ENCODE data around the gene FLNA. TPM values are rescaled to one million over a fixed set of nuclear protein-coding genes. Genes with fewer than 3 reads are reported as not detected.

FLNA gene
- total RNA-seq, 1 donor from 2014 or later, result 2,809 TPM

GRCh38 chrX:154358011-154358410 lies 16.4 kb downstream of the FLNA start:
- H3K36me3 ChIP-seq (ENCODE audit: insufficient read depth, low read length), result peaks cover 21% of the 10 kb centered on the region
- no peaks in the 10 kb centered on the region for H3K27me3 ChIP-seq (ENCODE audit: insufficient read depth, low read length)
- H3K4me3 ChIP-seq (ENCODE audit: insufficient read depth, low read depth, low read length), result no peak overlapping the region
- no peak overlapping the region for H2AFZ ChIP-seq (ENCODE audit: low read depth, low read length)
- H3K4me1 Mint-ChIP-seq (ENCODE audit: low read depth, unreplicated experiment), result peaks cover 9% of the 10 kb centered on the region
- no peaks in the 10 kb centered on the region for H3K9me3 ChIP-seq (ENCODE audit: insufficient read depth, low read depth, low read length)
- no peak for TF ChIP-seq EZH2 (IDR thresholded peaks at IDR 0.05; ENCODE audit: insufficient read depth, low read length)
- TF ChIP-seq, protein P1, sequence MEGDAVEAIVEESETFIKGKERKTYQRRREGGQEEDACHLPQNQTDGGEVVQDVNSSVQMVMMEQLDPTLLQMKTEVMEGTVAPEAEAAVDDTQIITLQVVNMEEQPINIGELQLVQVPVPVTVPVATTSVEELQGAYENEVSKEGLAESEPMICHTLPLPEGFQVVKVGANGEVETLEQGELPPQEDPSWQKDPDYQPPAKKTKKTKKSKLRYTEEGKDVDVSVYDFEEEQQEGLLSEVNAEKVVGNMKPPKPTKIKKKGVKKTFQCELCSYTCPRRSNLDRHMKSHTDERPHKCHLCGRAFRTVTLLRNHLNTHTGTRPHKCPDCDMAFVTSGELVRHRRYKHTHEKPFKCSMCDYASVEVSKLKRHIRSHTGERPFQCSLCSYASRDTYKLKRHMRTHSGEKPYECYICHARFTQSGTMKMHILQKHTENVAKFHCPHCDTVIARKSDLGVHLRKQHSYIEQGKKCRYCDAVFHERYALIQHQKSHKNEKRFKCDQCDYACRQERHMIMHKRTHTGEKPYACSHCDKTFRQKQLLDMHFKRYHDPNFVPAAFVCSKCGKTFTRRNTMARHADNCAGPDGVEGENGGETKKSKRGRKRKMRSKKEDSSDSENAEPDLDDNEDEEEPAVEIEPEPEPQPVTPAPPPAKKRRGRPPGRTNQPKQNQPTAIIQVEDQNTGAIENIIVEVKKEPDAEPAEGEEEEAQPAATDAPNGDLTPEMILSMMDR (IDR thresholded peaks at IDR 0.05; ENCODE audit: insufficient read depth, low read depth, low read length), result no peak
- H3K4me3 Mint-ChIP-seq (ENCODE audit: unreplicated experiment), result peak overlapping the region; percentile 40
- H3K4me2 ChIP-seq (ENCODE audit: low read length), result no peak overlapping the region
- no peak for DNase-seq (ENCODE audit: low read depth)
- peaks cover 4% of the 10 kb centered on the region for H3K36me3 Mint-ChIP-seq (ENCODE audit: low read depth, unreplicated experiment)
- no peak overlapping the region for H3K27ac Mint-ChIP-seq (ENCODE audit: unreplicated experiment)
- no peak overlapping the region for H3K9ac ChIP-seq (ENCODE audit: low read length)
- peaks cover 78% of the 10 kb centered on the region for H3K79me2 ChIP-seq (ENCODE audit: insufficient read depth, low read length)
- no peaks in the 10 kb centered on the region for H3K27me3 Mint-ChIP-seq (ENCODE audit: low read depth, unreplicated experiment)
- peaks cover 98% of the 10 kb centered on the region for H4K20me1 ChIP-seq (ENCODE audit: insufficient read depth, low read length)
- H3K4me1 ChIP-seq (ENCODE audit: insufficient read depth, low read length), result peaks cover 5% of the 10 kb centered on the region
- H3K27ac ChIP-seq (ENCODE audit: low read depth, low read length), result no peak overlapping the region
- H3K9me3 Mint-ChIP-seq (ENCODE audit: unreplicated experiment), result no peaks in the 10 kb centered on the region
- FAIRE-seq, result no peak

DNA sequence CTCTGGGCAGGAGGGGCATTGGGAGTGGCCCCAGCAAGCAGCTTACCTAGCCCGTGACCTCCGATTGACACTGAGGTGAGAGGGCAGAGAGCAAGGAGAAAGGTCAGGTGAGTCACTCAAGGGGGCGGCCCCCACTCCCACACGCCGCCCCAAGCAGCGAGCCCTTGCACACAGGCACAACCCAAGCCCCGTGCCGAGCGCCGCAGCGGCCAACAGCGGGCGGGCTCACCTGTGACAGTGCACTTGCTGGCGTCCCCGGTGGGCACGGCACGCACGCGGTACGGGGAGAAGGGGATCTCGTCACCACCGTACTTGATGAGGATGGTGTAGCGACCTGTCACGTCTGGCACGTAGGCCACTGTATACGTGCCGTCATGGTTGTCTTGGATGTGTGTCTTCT lies 17.2 kb downstream of the FLNA start:
- H3K36me3 Mint-ChIP-seq (ENCODE audit: low read depth, unreplicated experiment), result peaks cover 4% of the 10 kb centered on the region
- no peak overlapping the region for H3K4me3 ChIP-seq (ENCODE audit: insufficient read depth, low read depth, low read length)
- H3K9ac ChIP-seq (ENCODE audit: low read length), result no peak overlapping the region
- H3K4me1 ChIP-seq (ENCODE audit: insufficient read depth, low read length), result peaks cover 5% of the 10 kb centered on the region
- H3K9me3 ChIP-seq (ENCODE audit: insufficient read depth, low read depth, low read length), result no peaks in the 10 kb centered on the region
- H3K36me3 ChIP-seq (ENCODE audit: insufficient read depth, low read length), result peaks cover 22% of the 10 kb centered on the region
- H3K27ac Mint-ChIP-seq (ENCODE audit: unreplicated experiment), result no peak overlapping the region
- H3K27ac ChIP-seq (ENCODE audit: low read depth, low read length), result no peak overlapping the region
- H3K79me2 ChIP-seq (ENCODE audit: insufficient read depth, low read length), result peaks cover 73% of the 10 kb centered on the region
- H3K27me3 ChIP-seq (ENCODE audit: insufficient read depth, low read length), result no peaks in the 10 kb centered on the region
- no peaks in the 10 kb centered on the region for H3K27me3 Mint-ChIP-seq (ENCODE audit: low read depth, unreplicated experiment)
- H3K4me3 Mint-ChIP-seq (ENCODE audit: unreplicated experiment), result no peak overlapping the region
- no peak overlapping the region for H2AFZ ChIP-seq (ENCODE audit: low read depth, low read length)
- peaks cover 7% of the 10 kb centered on the region for H3K4me1 Mint-ChIP-seq (ENCODE audit: low read depth, unreplicated experiment)
- H4K20me1 ChIP-seq (ENCODE audit: insufficient read depth, low read length), result peaks cover 98% of the 10 kb centered on the region
- TF ChIP-seq EZH2 (IDR thresholded peaks at IDR 0.05; ENCODE audit: insufficient read depth, low read length), result no peak
- TF ChIP-seq, protein P1 (IDR thresholded peaks at IDR 0.05; ENCODE audit: insufficient read depth, low read depth, low read length), result no peak
- DNase-seq (ENCODE audit: low read depth), result no peak
- H3K4me2 ChIP-seq (ENCODE audit: low read length), result no peak overlapping the region
- H3K9me3 Mint-ChIP-seq (ENCODE audit: unreplicated experiment), result no peaks in the 10 kb centered on the region
- FAIRE-seq, result peak; percentile 54

DNA sequence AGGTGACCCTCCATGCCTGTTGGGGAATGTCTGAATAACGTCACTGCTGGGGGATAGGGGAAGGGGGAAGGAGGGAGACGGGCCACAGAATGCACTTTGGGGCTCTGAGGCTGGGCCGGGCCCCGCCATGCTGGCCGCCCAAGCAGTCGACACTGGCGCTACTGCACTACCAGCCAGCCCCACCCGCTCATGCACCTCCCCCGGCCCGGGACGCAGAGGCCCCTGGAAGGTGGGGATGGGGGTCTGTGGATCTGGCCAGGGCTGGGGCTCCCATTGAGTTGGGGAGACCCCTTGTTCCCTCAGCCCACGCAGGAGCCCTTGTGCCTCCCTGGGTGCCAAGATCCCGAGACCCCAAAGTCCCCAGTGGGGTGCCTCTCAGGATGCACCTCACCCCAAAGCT lies 17.8 kb downstream of the FLNA start:
- no peak overlapping the region for H3K27ac ChIP-seq (ENCODE audit: low read depth, low read length)
- H3K4me2 ChIP-seq (ENCODE audit: low read length), result peak overlapping the region; percentile 19
- H3K79me2 ChIP-seq (ENCODE audit: insufficient read depth, low read length), result peaks cover 67% of the 10 kb centered on the region
- peaks cover 98% of the 10 kb centered on the region for H4K20me1 ChIP-seq (ENCODE audit: insufficient read depth, low read length)
- H3K27me3 ChIP-seq (ENCODE audit: insufficient read depth, low read length), result no peaks in the 10 kb centered on the region
- H2AFZ ChIP-seq (ENCODE audit: low read depth, low read length), result no peak overlapping the region
- no peak for TF ChIP-seq EZH2 (IDR thresholded peaks at IDR 0.05; ENCODE audit: insufficient read depth, low read length)
- TF ChIP-seq, protein P1 (IDR thresholded peaks at IDR 0.05; ENCODE audit: insufficient read depth, low read depth, low read length), result no peak
- no peaks in the 10 kb centered on the region for H3K9me3 ChIP-seq (ENCODE audit: insufficient read depth, low read depth, low read length)
- H3K36me3 ChIP-seq (ENCODE audit: insufficient read depth, low read length), result peaks cover 20% of the 10 kb centered on the region
- H3K9ac ChIP-seq (ENCODE audit: low read length), result no peak overlapping the region
- Mint-ChIP-seq H3K4me3 (ENCODE audit: unreplicated experiment) (no peak overlapping the region), H3K36me3 (ENCODE audit: low read depth, unreplicated experiment) (peaks cover 5% of the 10 kb centered on the region), H3K9me3 (ENCODE audit: unreplicated experiment) (no peaks in the 10 kb centered on the region), H3K27ac (ENCODE audit: unreplicated experiment) (peak overlapping the region; percentile 62), H3K4me1 (ENCODE audit: low read depth, unreplicated experiment) (peaks cover 7% of the 10 kb centered on the region), H3K27me3 (ENCODE audit: low read depth, unreplicated experiment) (no peaks in the 10 kb centered on the region)
- H3K4me3 ChIP-seq (ENCODE audit: insufficient read depth, low read depth, low read length), result no peak overlapping the region
- no peaks in the 10 kb centered on the region for H3K4me1 ChIP-seq (ENCODE audit: insufficient read depth, low read length)
- DNase-seq (ENCODE audit: low read depth) (no peak), FAIRE-seq (no peak)

Data from astrocyte (in vitro differentiated cells and primary cell).